ENCODE data around the gene ZNF330. TPM values are rescaled to one million over a fixed set of nuclear protein-coding genes. Genes with fewer than 3 reads are reported as not detected.

The ZNF330 gene
- total and polyA plus RNA-seq, 2 experiments from 2014 or later: 32.3 to 38.9 TPM

- no peaks in the 10 kb centered on the region for H3K79me2 ChIP-seq (replicated peaks; ENCODE audit: insufficient read depth)
- no peak for DNase-seq (ENCODE audit: low spot score)
These were observed 19.6 kb downstream of the ZNF330 start for GRCh38 chr4:141240259-141240658.

More at GRCh38 chr4:141240259-141240658, 19.6 kb downstream of the ZNF330 start:
- no peak for TF ChIP-seq EZH2 (IDR thresholded peaks at IDR 0.05; ENCODE audit: low read depth, unreplicated experiment)
- no peak for TF ChIP-seq STAT1 (IDR thresholded peaks at IDR 0.05; ENCODE audit: unreplicated experiment)
- no peak for TF ChIP-seq ZNF331 (CRISPR knock-in tag; IDR thresholded peaks at IDR 0.05; ENCODE audit: low read depth)
- no peak for TF ChIP-seq NANOG (IDR thresholded peaks at IDR 0.05; ENCODE audit: borderline replicate concordance)
- TF ChIP-seq ZNF462 (CRISPR knock-in tag; IDR thresholded peaks at IDR 0.05): no peak
- no peak for TF ChIP-seq POLR2AphosphoS5 (IDR thresholded peaks at IDR 0.05; ENCODE audit: low read depth)
- TF ChIP-seq REST (IDR thresholded peaks at IDR 0.05; ENCODE audit: unreplicated experiment): no peak
- no peak for TF ChIP-seq ZNF114 (CRISPR knock-in tag; IDR thresholded peaks at IDR 0.05)
- TF ChIP-seq JUNB (IDR thresholded peaks at IDR 0.05; ENCODE audit: unreplicated experiment): no peak
- TF ChIP-seq CREB1 (CRISPR knock-in tag; IDR thresholded peaks at IDR 0.05; ENCODE audit: low read depth): no peak
- TF ChIP-seq CTCF (conservative IDR thresholded peaks at IDR 0.05; ENCODE audit: low read depth in 2 of 2): no peak
- TF ChIP-seq EZH2phosphoT487 (IDR thresholded peaks at IDR 0.05; ENCODE audit: unreplicated experiment): no peak
- TF ChIP-seq ETS1 (IDR thresholded peaks at IDR 0.05): no peak
- H3K9me2 ChIP-seq (ENCODE audit: insufficient read depth): no peaks in the 10 kb centered on the region
- ATAC-seq: no peak
- no peaks in the 10 kb centered on the region for H3K36me3 ChIP-seq (ENCODE audit: insufficient read depth)
- no peak overlapping the region for H3K4me3 ChIP-seq
- no peaks in the 10 kb centered on the region for H4K20me1 ChIP-seq (replicated peaks; ENCODE audit: insufficient read depth)
- H3F3A ChIP-seq (replicated peaks; ENCODE audit: low read depth): no peaks in the 10 kb centered on the region
- H3K4me1 Mint-ChIP-seq: no peaks in the 10 kb centered on the region
- no peaks in the 10 kb centered on the region for H3K4me1 ChIP-seq (ENCODE audit: insufficient read depth)
- no peaks in the 10 kb centered on the region for H3K9me3 Mint-ChIP-seq
- no peaks in the 10 kb centered on the region for H3K36me3 Mint-ChIP-seq (ENCODE audit: low read depth)
- H3K27ac ChIP-seq (ENCODE audit: low read depth): no peak overlapping the region
- peaks cover 1% of the 10 kb centered on the region for H3K27me3 Mint-ChIP-seq (ENCODE audit: insufficient read depth, low read depth, poor library complexity)
- no peak overlapping the region for H3K4me3 Mint-ChIP-seq
- H3K27ac Mint-ChIP-seq: no peak overlapping the region
- H3K4me2 ChIP-seq: no peak overlapping the region
- H3K27me3 ChIP-seq (ENCODE audit: insufficient read depth): no peaks in the 10 kb centered on the region
- no peak overlapping the region for H2AFZ ChIP-seq
